Neural progenitor cell (in vitro differentiated cells): ENCODE results near the gene CCDC66.

ENCODE experiments used
- EZH2 ChIP-seq: fragments of 200-600 bp; sonication (generic); IDR thresholded peaks from 2 replicates; pipeline ENCODE4 v1.6.1; 2017; ENCODE audit warnings: antibody characterized with exemption, mild to moderate bottlenecking, moderate library complexity
- TF ChIP-seq, protein P1 (sequence below): fragments of 200-600 bp; sonication (generic); IDR thresholded peaks from 2 replicates; pipeline ENCODE4 v1.5.1; 2017; ENCODE audit warnings: antibody characterized with exemption, mild to moderate bottlenecking

DNA sequence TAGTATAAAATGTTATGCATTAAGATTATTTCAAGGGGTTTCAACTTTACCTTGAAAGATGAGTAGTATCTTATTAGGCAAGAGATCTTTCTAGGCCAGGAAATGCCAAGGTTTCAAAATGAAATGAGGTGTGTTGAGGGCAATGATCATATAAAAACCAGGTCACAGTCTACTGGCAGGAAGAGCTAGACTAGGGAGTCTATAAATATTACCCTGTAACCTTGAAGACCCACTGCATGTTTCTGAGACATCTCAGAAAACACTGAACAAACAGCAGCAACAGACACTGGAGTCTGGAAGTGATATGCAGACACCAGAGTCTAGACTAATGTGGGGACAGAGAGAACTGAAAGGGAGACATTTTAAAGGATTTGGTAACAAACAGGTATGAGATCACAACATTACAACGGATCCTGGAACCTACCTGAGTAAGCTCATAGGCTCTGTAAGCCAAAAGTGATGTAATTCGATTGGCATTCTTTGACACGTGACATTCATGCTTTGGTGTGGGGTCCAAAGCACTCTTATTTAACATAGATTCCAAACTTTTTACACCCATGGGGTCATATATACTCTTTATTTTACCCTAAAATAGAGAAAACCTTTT is 111.1 kb downstream of the CCDC66 start:
- TF ChIP-seq, protein P1, sequence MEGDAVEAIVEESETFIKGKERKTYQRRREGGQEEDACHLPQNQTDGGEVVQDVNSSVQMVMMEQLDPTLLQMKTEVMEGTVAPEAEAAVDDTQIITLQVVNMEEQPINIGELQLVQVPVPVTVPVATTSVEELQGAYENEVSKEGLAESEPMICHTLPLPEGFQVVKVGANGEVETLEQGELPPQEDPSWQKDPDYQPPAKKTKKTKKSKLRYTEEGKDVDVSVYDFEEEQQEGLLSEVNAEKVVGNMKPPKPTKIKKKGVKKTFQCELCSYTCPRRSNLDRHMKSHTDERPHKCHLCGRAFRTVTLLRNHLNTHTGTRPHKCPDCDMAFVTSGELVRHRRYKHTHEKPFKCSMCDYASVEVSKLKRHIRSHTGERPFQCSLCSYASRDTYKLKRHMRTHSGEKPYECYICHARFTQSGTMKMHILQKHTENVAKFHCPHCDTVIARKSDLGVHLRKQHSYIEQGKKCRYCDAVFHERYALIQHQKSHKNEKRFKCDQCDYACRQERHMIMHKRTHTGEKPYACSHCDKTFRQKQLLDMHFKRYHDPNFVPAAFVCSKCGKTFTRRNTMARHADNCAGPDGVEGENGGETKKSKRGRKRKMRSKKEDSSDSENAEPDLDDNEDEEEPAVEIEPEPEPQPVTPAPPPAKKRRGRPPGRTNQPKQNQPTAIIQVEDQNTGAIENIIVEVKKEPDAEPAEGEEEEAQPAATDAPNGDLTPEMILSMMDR = no peak
- no peak for TF ChIP-seq EZH2
